ENCODE measurements around the gene LRRC37A. TPM values are rescaled to one million over a fixed set of nuclear protein-coding genes. Genes with fewer than 3 reads are reported as not detected.
"Not testable (repeated sequence)": the region's sequence is repeated elsewhere in the genome, so short reads cannot be mapped to it uniquely, and the experiment has no call there.

LRRC37A gene
- total RNA-seq = 1.5 TPM
- long read RNA-seq = 0 reads

DNA sequence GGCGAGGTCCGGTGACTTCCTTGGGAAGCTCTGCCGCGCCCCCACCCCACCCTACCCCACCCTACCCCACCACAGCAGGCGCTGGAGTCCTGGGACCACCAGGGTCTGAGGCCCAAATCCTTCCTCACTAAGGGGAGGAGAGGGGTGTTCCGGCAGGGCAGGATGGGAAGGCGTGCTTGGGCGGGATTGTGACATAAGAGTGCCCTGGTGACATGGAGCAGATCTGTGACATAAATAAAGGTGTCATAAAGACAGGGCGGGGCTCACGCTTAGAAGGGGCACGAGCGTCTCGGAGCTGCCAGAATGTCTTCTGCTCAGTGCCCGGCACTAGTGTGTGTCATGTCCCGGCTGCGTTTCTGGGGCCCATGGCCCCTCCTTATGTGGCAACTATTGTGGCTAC lies at the start of gene LRRC37A:
LRRC37A (plus strand) TSS at position 301 of the 400 bp plus-strand sequence; CDS start at position 304, 3 bp downstream.
- DNase-seq; intact Hi-C loops (cut with micrococcal nuclease); ATAC-seq: not testable (repeated sequence)

DNA sequence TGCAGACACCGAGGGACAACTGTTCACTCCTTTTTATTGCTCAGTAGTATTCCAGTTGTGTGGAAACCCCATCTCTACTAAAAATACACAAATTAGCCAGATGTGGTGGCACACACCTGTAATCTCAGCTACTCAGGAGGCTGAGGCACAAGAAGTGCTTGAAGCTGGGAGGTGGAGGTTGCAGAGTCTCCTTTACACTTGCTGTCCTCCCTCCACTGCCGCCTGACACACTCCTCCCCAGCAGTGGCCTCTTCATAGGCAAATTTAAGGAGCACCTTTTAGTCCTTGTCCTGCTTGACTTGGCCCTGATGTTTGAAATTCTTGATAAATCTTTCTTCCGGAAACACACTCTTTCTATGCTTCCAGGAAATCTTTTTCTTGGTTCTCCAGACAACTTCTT lies 45.8 kb upstream of the LRRC37A start:
- DNase-seq; ATAC-seq; intact Hi-C loops (cut with micrococcal nuclease): not testable (repeated sequence)

DNA sequence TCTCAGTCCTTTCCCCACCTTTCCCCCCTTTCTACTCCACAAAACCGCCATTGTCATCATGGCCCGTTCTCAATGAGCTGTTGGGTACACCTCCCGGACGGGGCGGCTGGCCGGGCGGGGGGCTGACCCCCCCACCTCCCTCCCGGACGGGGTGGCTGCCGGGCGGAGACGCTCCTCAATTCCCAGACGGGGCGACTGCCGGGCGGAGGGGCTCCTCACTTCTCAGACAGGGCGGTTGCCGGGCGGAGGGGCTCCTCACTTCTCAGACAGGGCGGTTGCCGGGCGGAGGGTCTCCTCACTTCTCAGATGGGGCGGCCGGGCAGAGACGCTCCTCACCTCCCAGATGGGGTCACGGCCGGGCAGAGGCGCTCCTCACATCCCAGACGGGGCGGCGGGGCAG lies 42.1 kb upstream of the LRRC37A start:
- ATAC-seq; DNase-seq; intact Hi-C loops (cut with micrococcal nuclease): not testable (repeated sequence)

DNA sequence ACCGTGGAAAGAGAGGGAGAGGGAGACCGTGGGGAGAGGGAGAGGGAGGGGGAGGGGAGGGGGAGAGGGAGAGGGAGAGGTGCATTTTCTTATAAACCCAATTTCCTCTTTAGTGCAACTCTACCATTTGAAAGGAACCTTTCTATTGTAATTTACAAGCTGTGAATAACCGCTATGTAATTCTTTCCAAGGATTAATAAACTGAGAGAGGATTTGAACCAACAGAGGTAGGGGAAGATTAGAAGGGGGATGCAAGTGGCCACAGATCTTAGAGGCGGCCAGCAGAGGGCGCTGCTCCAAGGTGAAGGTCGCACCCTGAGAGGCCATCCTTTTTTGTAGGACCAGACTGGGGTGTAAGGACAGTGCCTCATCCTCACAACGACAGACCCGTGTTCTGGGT lies 41.2 kb upstream of the LRRC37A start:
- intact Hi-C loops (cut with micrococcal nuclease) = not testable (repeated sequence)
- DNase-seq (peak; percentile 65), ATAC-seq (peak; percentile 59)

- DNase-seq; ATAC-seq; intact Hi-C loops (cut with micrococcal nuclease): not testable (repeated sequence)
Observed at GRCh38 chr17:46254215-46254614, 40.7 kb upstream of the LRRC37A start.

GRCh38 chr17:46256369-46256768 lies 38.6 kb upstream of the LRRC37A start:
- intact Hi-C loops (cut with micrococcal nuclease); DNase-seq; ATAC-seq: not testable (repeated sequence)

GRCh38 chr17:46259845-46260661 lies 34.9 kb upstream of the LRRC37A start:
- intact Hi-C loops (cut with micrococcal nuclease) = not testable (repeated sequence)
- DNase-seq = peak; percentile 59

GRCh38 chr17:46262271-46262670 lies 32.7 kb upstream of the LRRC37A start:
- ATAC-seq = no peak
- DNase-seq = no peak
- intact Hi-C loops (cut with micrococcal nuclease) = no loop called here

More at GRCh38 chr17:46259845-46260661, 34.9 kb upstream of the LRRC37A start:
- ATAC-seq = peak; percentile 92

GRCh38 chr17:46264456-46265198 lies 30.3 kb upstream of the LRRC37A start:
- intact Hi-C loops (cut with micrococcal nuclease) = no loop called here
- no peak for DNase-seq
- no peak for ATAC-seq

DNA sequence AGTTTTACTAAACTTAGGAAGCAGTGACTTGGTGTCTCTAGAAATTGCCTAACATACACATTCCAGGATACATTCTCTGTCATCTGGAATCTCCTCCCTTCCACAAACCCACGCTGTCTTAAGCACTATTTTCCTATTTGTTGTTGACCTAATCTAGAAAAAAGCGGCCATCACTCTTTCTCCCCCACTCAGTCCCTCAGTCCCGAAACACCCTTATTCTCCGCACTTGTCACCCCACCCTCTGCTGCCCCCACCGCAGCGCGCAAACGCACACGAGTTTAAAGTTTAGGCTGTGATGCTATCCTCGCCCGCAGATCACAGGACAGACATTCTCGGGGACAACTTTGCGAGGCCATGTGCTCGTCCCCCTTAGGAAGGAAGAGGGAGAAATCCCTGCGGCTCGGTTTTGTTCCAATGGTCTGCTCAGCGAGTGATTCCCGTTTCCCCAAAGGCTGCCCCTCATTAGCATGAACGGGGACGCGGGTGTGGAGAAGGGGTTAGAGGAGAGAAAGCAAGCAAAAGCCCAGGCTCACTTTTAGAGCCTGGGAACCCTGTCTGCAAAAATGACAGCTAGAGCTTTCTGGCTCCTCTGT lies 28.8 kb upstream of the LRRC37A start:
- intact Hi-C loops (cut with micrococcal nuclease); DNase-seq: not testable (repeated sequence)

DNA sequence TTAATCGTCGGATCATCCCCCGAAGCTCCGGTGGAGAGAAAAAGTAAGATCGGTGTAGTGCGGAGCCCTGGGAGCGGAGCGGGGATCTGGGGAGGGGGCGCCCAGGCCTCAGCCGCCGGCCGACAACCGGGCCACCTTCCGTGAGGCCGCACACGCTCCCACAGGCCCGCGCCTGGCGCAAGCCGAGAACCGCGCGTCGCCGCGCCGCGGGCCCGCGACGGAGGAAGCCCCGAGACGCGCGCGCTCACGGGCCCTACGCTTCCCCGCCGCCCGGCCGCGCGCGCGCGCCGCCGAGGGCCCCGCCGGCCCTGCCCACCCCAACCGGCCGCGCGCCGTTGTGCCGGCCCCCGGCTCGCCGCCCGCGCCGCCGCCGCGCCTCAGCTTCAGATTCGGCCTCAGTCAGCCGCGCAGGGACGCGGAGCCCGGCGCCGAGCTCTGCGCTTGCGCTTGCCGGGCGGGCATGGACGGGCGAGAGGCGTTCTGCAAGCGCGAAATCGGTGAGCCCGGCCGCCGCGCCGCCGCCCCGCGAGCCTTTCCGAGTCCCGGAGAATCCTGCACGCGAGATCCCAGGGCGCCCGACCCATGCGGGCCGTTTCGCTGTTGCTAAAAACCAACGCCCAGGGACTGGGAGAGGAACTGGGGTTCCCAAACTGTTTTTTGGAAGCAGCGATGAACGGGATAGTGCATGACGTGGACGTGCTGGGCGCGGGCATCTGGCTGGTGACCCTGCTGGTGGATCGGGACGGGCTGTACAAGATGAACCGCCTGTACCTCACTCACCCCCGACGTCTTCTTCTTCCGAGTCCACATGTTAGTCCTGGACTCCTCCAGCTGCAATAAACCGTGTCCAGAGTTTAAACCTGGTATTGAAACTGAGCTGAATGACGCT lies 28.0 kb upstream of the LRRC37A start:
- intact Hi-C loops (cut with micrococcal nuclease) = no loop called here
- peak; percentile 96 for ATAC-seq

More for the DNA sequence above, 28.8 kb upstream of the LRRC37A start:
- ATAC-seq = peak; percentile 6

GRCh38 chr17:46270032-46270431 lies 24.9 kb upstream of the LRRC37A start:
- intact Hi-C loops (cut with micrococcal nuclease) = no loop called here
- ATAC-seq = no peak
- no peak for DNase-seq

More for the DNA sequence above, 28.0 kb upstream of the LRRC37A start:
- DNase-seq = peak; percentile 95

DNA sequence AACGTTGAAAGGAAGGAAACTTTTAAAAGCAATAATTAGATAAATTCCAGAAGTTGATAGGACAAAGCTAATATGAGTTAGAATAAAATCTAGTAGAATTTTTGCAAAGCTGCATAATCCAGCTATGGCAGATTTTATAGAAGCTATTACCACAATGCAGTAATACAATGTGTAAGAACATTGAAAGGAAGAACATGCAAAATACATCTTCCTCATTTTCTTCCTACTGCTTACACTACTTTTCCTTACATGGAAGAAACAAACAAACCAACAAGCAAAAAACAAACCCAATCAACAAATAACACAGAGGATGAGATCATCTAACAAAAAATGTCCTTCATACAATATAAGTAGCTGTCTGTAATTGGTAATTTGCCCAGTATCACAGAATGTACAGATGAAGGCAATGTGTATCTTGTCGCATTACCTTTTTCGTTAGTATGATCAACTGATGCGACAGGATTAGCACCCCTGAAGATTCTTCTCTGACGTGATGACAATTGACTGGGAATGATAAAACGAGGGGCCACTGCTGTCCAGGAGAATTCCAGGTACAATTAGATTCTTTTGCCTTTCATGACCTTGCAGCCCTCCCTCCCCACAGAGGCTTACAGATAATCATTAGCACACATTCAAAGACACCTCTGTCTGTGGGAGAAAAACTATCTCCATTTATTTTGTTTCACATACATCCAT lies 21.2 kb upstream of the LRRC37A start:
- DNase-seq = no peak
- intact Hi-C loops (cut with micrococcal nuclease) = no loop called here
- no peak for ATAC-seq

- no peak for ATAC-seq
- intact Hi-C loops (cut with micrococcal nuclease) = no loop called here
- DNase-seq = no peak
Observed at GRCh38 chr17:46274238-46274637, 20.7 kb upstream of the LRRC37A start.

- intact Hi-C loops (cut with micrococcal nuclease); ATAC-seq; DNase-seq: not testable (repeated sequence)
Observed at GRCh38 chr17:46276728-46277479, 18.0 kb upstream of the LRRC37A start.

DNA sequence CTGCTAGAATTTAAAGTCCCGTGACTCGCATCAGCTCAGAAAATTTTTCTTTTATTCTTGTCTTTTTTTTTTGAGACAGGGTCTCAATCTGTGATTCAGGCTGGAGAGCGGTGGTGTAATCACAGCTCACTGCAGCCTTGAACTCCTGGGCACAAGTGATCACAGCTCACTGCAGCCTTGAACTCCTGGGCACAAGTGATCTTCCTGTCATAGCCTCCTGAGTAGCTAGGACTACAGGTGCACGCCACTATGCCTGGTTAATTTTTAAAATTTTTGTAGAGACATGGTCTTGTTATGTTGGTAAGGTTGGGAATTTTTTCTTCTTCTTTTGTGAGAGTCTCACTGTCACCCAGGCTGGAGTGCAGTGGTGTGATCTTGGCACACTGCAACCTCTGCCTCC lies 13.6 kb upstream of the LRRC37A start:
- intact Hi-C loops (cut with micrococcal nuclease); DNase-seq; ATAC-seq: not testable (repeated sequence)

GRCh38 chr17:46282635-46283034 lies 12.3 kb upstream of the LRRC37A start:
- DNase-seq; intact Hi-C loops (cut with micrococcal nuclease); ATAC-seq: not testable (repeated sequence)

All from left ventricle myocardium superior (tissue), 1 donor.